Panc1 (cell line): ENCODE data around the gene NUP98. TPM values are rescaled to one million over a fixed set of nuclear protein-coding genes. Genes with fewer than 3 reads are reported as not detected.

Experiments
- ATAC-seq: fragments of 200-7000 bp; cut with Tn5 transposase; 2 replicates; pipeline ENCODE4 v1.9.1; 2020; ENCODE audit warnings: mild to moderate bottlenecking, moderate library complexity
- BruUV-seq: library from RNA; stranded (reverse); fragments of 400-500 nt; replicated peaks from 2 replicates; lab custom pipeline; 2021; lab: Mats Ljungman, UMichigan
- CTCF ChIA-PET: fragments of 300-600 bp; sonication (Branson Sonifier 250); formaldehyde crosslinking; loops from one replicate; lab custom pipeline; 2022; ENCODE audit warnings: antibody characterized with exemption; lab: Charles Lee
- POLR2A ChIA-PET: fragments of 300-600 bp; sonication (Branson Sonifier 250); formaldehyde crosslinking; loops from one replicate; lab custom pipeline; 2022; ENCODE audit warnings: antibody characterized with exemption; lab: Charles Lee
- DNase-seq: peaks from one replicate; pipeline ENCODE4 v3.0.0-alpha.2; 2010; ENCODE audit warnings: low read depth, low spot score
- H3K27ac ChIP-seq: 2 replicates; pipeline ENCODE4 v1.5.1; 2011; ENCODE audit warnings: mild to moderate bottlenecking, low read length, inconsistent platforms
- H3K27me3 ChIP-seq: fragments of 200-500 bp; sonication (Bioruptor generic); 2 replicates; pipeline ENCODE4 v1.6.0; 2014; ENCODE audit warnings: low read length, inconsistent platforms; ENCODE audit not compliant: control insufficient read depth, insufficient read depth
- H3K36me3 ChIP-seq: fragments of 200-500 bp; sonication (Bioruptor generic); 2 replicates; pipeline ENCODE4 v1.5.1; 2014; ENCODE audit warnings: inconsistent platforms, mild to moderate bottlenecking, low read length, moderate library complexity; ENCODE audit not compliant: control insufficient read depth, insufficient read depth
- H3K4me1 ChIP-seq: 2 replicates; pipeline ENCODE4 v1.5.1; 2011; ENCODE audit warnings: inconsistent platforms, mild to moderate bottlenecking, low read length, moderate library complexity; ENCODE audit not compliant: control insufficient read depth, insufficient read depth
- H3K4me3 ChIP-seq, 2 experiments: 2 replicates each; pipeline ENCODE4 v1.5.1; 2011 to 2012; ENCODE audit warnings: low read depth in 2 of 2, low read length in 2 of 2, mild to moderate bottlenecking in 2 of 2, inconsistent platforms in 1 of 2, moderate library complexity in 1 of 2
- H3K9me3 ChIP-seq: fragments of 200-500 bp; sonication (Bioruptor generic); 2 replicates; pipeline ENCODE4 v1.5.1; 2014; ENCODE audit warnings: low read depth, mild to moderate bottlenecking, inconsistent platforms, low read length, moderate library complexity; ENCODE audit not compliant: control insufficient read depth, insufficient read depth
- CTCF ChIP-seq: fragments of 450-650 bp; IDR thresholded peaks from 2 replicates; pipeline ENCODE4 v1.5.1; 2017; ENCODE audit warnings: mild to moderate bottlenecking
- POLR2AphosphoS5 ChIP-seq: IDR thresholded peaks from 2 replicates; pipeline ENCODE4 v1.6.1; 2012; ENCODE audit warnings: mild to moderate bottlenecking, low read depth, low read length, moderate library complexity
- REST ChIP-seq, 2 experiments: IDR thresholded peaks; 2 replicates each; pipeline ENCODE4 v1.6.1; 2011 to 2012; ENCODE audit warnings: low read depth in 2 of 2, control low read depth in 1 of 2, low read length in 1 of 2, mild to moderate bottlenecking in 1 of 2, moderate library complexity in 1 of 2; ENCODE audit not compliant: insufficient read depth in 1 of 2
- SIN3A ChIP-seq: IDR thresholded peaks from 2 replicates; pipeline ENCODE4 v1.6.1; 2012; ENCODE audit warnings: low read depth, mild to moderate bottlenecking, low read length, moderate library complexity, borderline replicate concordance; ENCODE audit not compliant: insufficient read depth
- TCF7L2 ChIP-seq: IDR thresholded peaks from 2 replicates; pipeline ENCODE4 v1.6.1; 2011; ENCODE audit warnings: mild to moderate bottlenecking, low read depth, low read length, inconsistent platforms
- in situ Hi-C: cut with HindIII; loops from 2 replicates; pipeline ENCODE4 v1.10.0; 2016; ENCODE audit warnings: low sequenced_read_pairs, low pct_unique_long_range_greater_than_20kb
- intact Hi-C: fragments of 100-400 bp; cut with micrococcal nuclease; formaldehyde crosslinking; loops from one replicate; pipeline ENCODE4 v1.10.0; 2022; ENCODE audit not compliant: unreplicated experiment
- total RNA-seq: library from RNA; stranded (reverse); gene quantifications from one replicate; pipeline ENCODE4 v1.2.1, GENCODE V29; 2021; ENCODE audit not compliant: unreplicated experiment

NUP98 gene
- total RNA-seq, 1 experiment from 2014 or later: 244 TPM

GRCh38 chr11:3823762-3824506 is 26.6 kb upstream of the NUP98 start:
- H3K4me1 ChIP-seq: 0 out of 2 replicates have a peak, but pooled peaks cover 3% of the 10 kb centered on the region
- intact Hi-C loops: no loop called here
- ATAC-seq: no peak
- no peak for TF ChIP-seq SIN3A
- TF ChIP-seq REST (IDR thresholded peaks at IDR 0.05; ENCODE audit: insufficient read depth in 1 of 2, low read depth in 2 of 2, low read length in 1 of 2): no peak
- TF ChIP-seq TCF7L2: no peak
- TF ChIP-seq CTCF: no peak
- TF ChIP-seq POLR2AphosphoS5: no peak
- H3K9me3 ChIP-seq: no peaks in the 10 kb centered on the region
- no peaks in the 10 kb centered on the region; the same call in none of the 2 replicates for H3K36me3 ChIP-seq
- POLR2A ChIA-PET: no interaction called here
- no peak overlapping the region for H3K27ac ChIP-seq
- no peak overlapping the region for H3K4me3 ChIP-seq
- in situ Hi-C loops: no loop called here
- CTCF ChIA-PET: interaction anchor here (0.6 to 1.3 kb wide), 3 partner anchors 9 to 17 kb away, joined by 3 to 4 read pairs (median 3); partner anchors contain the start of gene RHOG
- no peak for DNase-seq
- no TSS peak for BruUV-seq
- H3K27me3 ChIP-seq: no peaks in the 10 kb centered on the region

GRCh38 chr11:3823303-3823702 is 25.9 kb upstream of the NUP98 start:
- ChIA-PET POLR2A (interaction anchor here (0.7 kb wide), 1 partner anchor 29 kb away, joined by 4 read pairs; no protein-coding TSS in a partner anchor), CTCF (interaction anchor here (0.6 to 1.3 kb wide), 4 partner anchors 8 to 26 kb away, joined by 3 to 4 read pairs (median 3); partner anchors contain the start of gene RHOG)
- in situ Hi-C loops: no loop called here
- H3K4me3 ChIP-seq: no peak overlapping the region
- ATAC-seq: 0 out of 2 replicates have a peak, but pooled peaks have one; percentile 14
- BruUV-seq: no TSS peak
- H3K27ac ChIP-seq: no peak overlapping the region
- no peak for TF ChIP-seq SIN3A
- no peak for TF ChIP-seq TCF7L2
- no peak for TF ChIP-seq POLR2AphosphoS5
- TF ChIP-seq REST (IDR thresholded peaks at IDR 0.05; ENCODE audit: insufficient read depth in 1 of 2, low read depth in 2 of 2, low read length in 1 of 2): no peak
- no peak for TF ChIP-seq CTCF
- no peaks in the 10 kb centered on the region; the same call in none of the 2 replicates for H3K36me3 ChIP-seq
- DNase-seq: no peak
- 0 out of 2 replicates have a peak, but pooled peaks cover 3% of the 10 kb centered on the region for H3K4me1 ChIP-seq
- H3K27me3 ChIP-seq: no peaks in the 10 kb centered on the region
- H3K9me3 ChIP-seq: no peaks in the 10 kb centered on the region
- intact Hi-C loops: no loop called here
